Spleen (tissue), 7 donors: ENCODE measurements around the gene SMIM35.

Source experiments
- CTCF ChIP-seq, 11 experiments: fragments of 200-600 bp in 7 of 11; fragments of 450-650 bp in 4 of 11; sonication (generic) in 4 of 11; IDR thresholded peaks in 8 of 11; conservative IDR thresholded peaks in 3 of 11; 1 replicate in 7 of 11; 2 replicates in 4 of 11; pipeline versions ENCODE4 v1.4.0 to v1.8.0; 2016 to 2021; ENCODE audit warnings: antibody characterized with exemption in 11 of 11, inconsistent platforms in 4 of 11, mild to moderate bottlenecking in 1 of 11
- POLR2A ChIP-seq, 3 donors: fragments of 450-650 bp; IDR thresholded peaks; one replicate each; pipeline ENCODE4 v1.5.1; 2017; ENCODE audit warnings: antibody characterized with exemption in 3 of 3, mild to moderate bottlenecking in 1 of 3
- donor health status: DM: no; HTN: no; CAD: no; lungs with moderate emphysema.
- donor health status: DM: no; HTN: no; CAD: no.
- donor health status: DM: no; HTN: no; CAD: no.

DNA sequence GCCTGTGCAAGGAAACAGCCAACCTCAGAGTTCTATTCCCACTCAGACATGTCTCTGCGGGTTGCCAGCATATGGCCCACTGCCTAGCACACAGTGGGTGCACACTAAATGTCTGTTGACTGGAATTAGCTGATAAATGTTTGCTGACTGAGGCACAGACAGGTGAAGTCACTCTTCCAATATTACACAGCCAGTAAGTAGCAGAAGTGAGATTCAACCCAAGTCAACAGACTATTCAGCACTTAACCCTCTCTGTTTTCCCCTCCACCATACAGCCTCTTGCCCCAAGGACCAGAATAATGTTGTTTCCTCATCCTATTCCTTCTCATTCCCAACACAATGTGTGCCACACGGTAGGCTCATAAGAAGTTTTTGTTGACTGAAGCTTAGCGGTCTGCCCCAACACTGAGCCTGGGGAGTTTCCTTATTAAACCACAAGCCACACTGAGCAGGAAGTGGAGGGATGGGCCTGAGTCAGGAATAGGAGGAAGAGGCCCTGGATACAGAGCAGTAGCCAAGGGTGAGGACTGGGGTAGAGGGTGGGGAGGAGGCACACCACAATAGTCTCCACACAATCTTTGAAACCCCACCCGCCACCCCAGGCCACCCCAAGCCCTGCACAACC is 116.3 kb downstream of the SMIM35 start:
- TF ChIP-seq POLR2A (IDR thresholded peaks at IDR 0.05) (no peak), CTCF (IDR thresholded peaks at IDR 0.05 in 8 of 11, conservative IDR thresholded peaks at IDR 0.05 in 3 of 11) (no peak)
